ENCODE results near the gene ZNF160. TPM values are rescaled to one million over a fixed set of nuclear protein-coding genes. Genes with fewer than 3 reads are reported as not detected.

The ZNF160 gene
- total and polyA plus RNA-seq, 2 of the 8 experiments (the other 6 are each of a cell fraction or from before 2014, with no cell fraction given): 15.8 to 31.2 TPM

DNA sequence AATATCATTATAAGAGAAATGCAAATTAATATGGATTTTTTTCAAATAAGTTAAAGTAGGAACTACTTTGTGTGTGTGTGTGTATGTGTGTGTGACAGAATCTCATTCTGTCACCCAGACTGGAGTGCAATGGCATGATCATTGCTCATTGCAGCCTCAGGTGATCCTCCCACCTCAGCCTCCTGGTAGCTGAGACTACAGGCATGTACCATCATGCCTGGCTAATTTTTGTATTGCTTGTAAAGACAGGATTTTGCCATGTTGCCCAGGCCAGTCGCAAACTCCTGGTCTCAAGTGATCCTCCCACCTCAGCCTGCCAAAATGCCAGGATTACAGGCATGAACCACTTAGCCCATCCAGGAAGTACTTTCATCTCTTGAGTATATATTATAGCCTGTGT is 61.9 kb downstream of the ZNF160 start:
- no peak for FAIRE-seq
- no peak overlapping the region for H4K91ac ChIP-seq (replicated peaks; ENCODE audit: insufficient read length, low read length)
- TF ChIP-seq CTCF (IDR thresholded peaks at IDR 0.05; ENCODE audit: control extremely low read depth in 1 of 3, insufficient read depth in 1 of 3, low read depth in 1 of 3, low read length in 3 of 3): no peak
- no peak for TF ChIP-seq JUND (IDR thresholded peaks at IDR 0.05; ENCODE audit: low read length)
- no peak for TF ChIP-seq BACH1 (IDR thresholded peaks at IDR 0.05; ENCODE audit: low read length)
- TF ChIP-seq CBX5 (IDR thresholded peaks at IDR 0.05; ENCODE audit: low read depth, low read length): no peak
- no peak for TF ChIP-seq RNF2 (IDR thresholded peaks at IDR 0.05; ENCODE audit: borderline replicate concordance, low read depth, low read length, missing control alignments, poor library complexity, severe bottlenecking)
- no peak for TF ChIP-seq E2F6 (IDR thresholded peaks at IDR 0.05)
- no peak for TF ChIP-seq CTBP2 (IDR thresholded peaks at IDR 0.05; ENCODE audit: borderline replicate concordance, insufficient read depth, insufficient read length, low read length)
- no peak for TF ChIP-seq SIX5 (IDR thresholded peaks at IDR 0.05; ENCODE audit: low read depth, low read length)
- TF ChIP-seq NRF1 (IDR thresholded peaks at IDR 0.05; ENCODE audit: low read depth, low read length): no peak
- no peak for TF ChIP-seq CEBPB (IDR thresholded peaks at IDR 0.05; ENCODE audit: low read depth, low read length)
- no peak for TF ChIP-seq NANOG (IDR thresholded peaks at IDR 0.05; ENCODE audit: insufficient read depth, low read depth, low read length, poor library complexity, severe bottlenecking)

More for the DNA sequence above, 61.9 kb downstream of the ZNF160 start:
- no peak for DNase-seq (ENCODE audit: low read depth in 1 of 2, low spot score in 2 of 2)
- Histone ChIP-seq H3K9ac (replicated peaks in 1 of 4; ENCODE audit: extremely low read depth in 1 of 4, low read depth in 3 of 4, low read length in 3 of 4) (no peak overlapping the region), H2BK15ac (ENCODE audit: low read length) (no peak overlapping the region), H3K36me3 (ENCODE audit: control insufficient read depth in 2 of 4, insufficient read depth in 4 of 4, low read length in 3 of 4) (no peaks in the 10 kb centered on the region), H3K79me2 (ENCODE audit: control insufficient read depth in 1 of 2, insufficient read depth in 2 of 2, low read length in 2 of 2) (no peaks in the 10 kb centered on the region), H2BK120ac (replicated peaks; ENCODE audit: low read depth, low read length) (no peak overlapping the region), H3K23ac (ENCODE audit: insufficient read length) (no peak overlapping the region), H2AK5ac (ENCODE audit: low read depth, low read length) (no peak overlapping the region), H3K79me1 (ENCODE audit: low read depth, low read length) (no peaks in the 10 kb centered on the region), H3K9me3 (ENCODE audit: insufficient read depth in 2 of 2, low read depth in 1 of 2, low read length in 1 of 2) (peaks cover 0 to 4% of the 10 kb centered on the region in 2 experiments; a peak in 1 of 4 replicates), H3K27me3 (replicated peaks in 1 of 4; ENCODE audit: control insufficient read depth in 3 of 4, extremely low read depth in 1 of 4, insufficient read depth in 3 of 4, low read length in 3 of 4) (no peaks in the 10 kb centered on the region), H3K4me1 (replicated peaks in 1 of 4; ENCODE audit: control insufficient read depth in 3 of 4, insufficient read depth in 4 of 4, low read length in 3 of 4) (no peaks in the 10 kb centered on the region), H2AFZ (ENCODE audit: low read length) (no peak overlapping the region), H2BK5ac (ENCODE audit: low read depth, low read length) (no peak overlapping the region), H3K56ac (replicated peaks; ENCODE audit: insufficient read length, low read depth, low read length) (no peak overlapping the region), H3K14ac (ENCODE audit: insufficient read length) (no peak overlapping the region), H4K5ac (ENCODE audit: insufficient read length, low read depth, low read length) (no peak overlapping the region), H3K27ac (ENCODE audit: low read depth, low read length) (no peak overlapping the region), H3K4me3 (ENCODE audit: extremely low read depth in 1 of 4, insufficient read depth in 2 of 4, low read depth in 3 of 4, low read length in 4 of 4) (no peak overlapping the region), H3K4me2 (ENCODE audit: insufficient read depth in 1 of 2, low read depth in 2 of 2, low read length in 2 of 2) (no peak overlapping the region), H3K18ac (ENCODE audit: extremely low read depth, low read length) (no peak overlapping the region), H2BK20ac (ENCODE audit: low read length) (no peak overlapping the region), H3K23me2 (ENCODE audit: low read depth, low read length) (no peaks in the 10 kb centered on the region), H4K20me1 (replicated peaks in 1 of 2; ENCODE audit: control insufficient read depth in 1 of 2, insufficient read depth in 2 of 2, low read length in 2 of 2) (no peaks in the 10 kb centered on the region), H3K4ac (replicated peaks; ENCODE audit: insufficient read length, low read depth, low read length) (no peak overlapping the region), H4K8ac (ENCODE audit: extremely low read depth, insufficient read depth, low read length) (no peak overlapping the region), H2BK12ac (ENCODE audit: low read depth, low read length) (no peak overlapping the region)
- POLR2A ChIA-PET (ENCODE audit: partially characterized antibody): no interaction called here
- WGBS, 2 experiments (ENCODE audit: extremely low coverage in 1 of 2, insufficient coverage in 1 of 2, insufficient read length in 1 of 2, insufficient replicate concordance in 2 of 2, low coverage in 1 of 2, low lambda C conversion rate in 2 of 2, missing lambda C conversion rate in 1 of 2): 71% methylated on average over 1 of the region's 1 CpG; no CpG with 5 or more reads in 1 of the 2 experiments
- CTCF ChIA-PET (ENCODE audit: partially characterized antibody): interaction anchor here (0.7 to 1.0 kb wide), 2 partner anchors 12 to 48 kb away, joined by 3 read pairs; no protein-coding TSS in a partner anchor

Measured in H1 (cell line).